ENCODE measurements around the gene ITGAX.
"Not testable (repeated sequence)": the region's sequence is repeated elsewhere in the genome, so short reads cannot be mapped to it uniquely, and the experiment has no call there.

ITGAX gene

DNA sequence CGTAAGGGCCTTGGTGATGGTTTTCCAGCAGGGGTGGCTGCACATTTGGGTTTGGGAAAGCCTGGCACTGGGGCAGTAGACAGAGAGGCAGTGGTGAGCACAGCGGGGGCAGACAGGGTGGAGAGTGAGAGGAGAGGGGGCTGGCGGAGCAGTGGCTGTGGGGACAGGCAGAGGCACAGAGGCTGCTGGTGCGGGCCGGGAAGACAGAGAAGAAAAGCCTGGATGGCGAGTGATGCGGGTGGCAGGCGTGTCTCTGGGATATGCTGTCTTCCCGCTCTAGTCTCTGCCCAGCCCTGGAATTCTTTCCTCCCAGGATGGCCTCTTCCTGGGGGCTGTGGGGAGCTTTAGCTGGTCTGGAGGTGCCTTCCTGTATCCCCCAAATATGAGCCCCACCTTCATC, 55.1 kb downstream of the ITGAX start:
- no peak for DNase-seq (ENCODE audit: low read depth)

DNA sequence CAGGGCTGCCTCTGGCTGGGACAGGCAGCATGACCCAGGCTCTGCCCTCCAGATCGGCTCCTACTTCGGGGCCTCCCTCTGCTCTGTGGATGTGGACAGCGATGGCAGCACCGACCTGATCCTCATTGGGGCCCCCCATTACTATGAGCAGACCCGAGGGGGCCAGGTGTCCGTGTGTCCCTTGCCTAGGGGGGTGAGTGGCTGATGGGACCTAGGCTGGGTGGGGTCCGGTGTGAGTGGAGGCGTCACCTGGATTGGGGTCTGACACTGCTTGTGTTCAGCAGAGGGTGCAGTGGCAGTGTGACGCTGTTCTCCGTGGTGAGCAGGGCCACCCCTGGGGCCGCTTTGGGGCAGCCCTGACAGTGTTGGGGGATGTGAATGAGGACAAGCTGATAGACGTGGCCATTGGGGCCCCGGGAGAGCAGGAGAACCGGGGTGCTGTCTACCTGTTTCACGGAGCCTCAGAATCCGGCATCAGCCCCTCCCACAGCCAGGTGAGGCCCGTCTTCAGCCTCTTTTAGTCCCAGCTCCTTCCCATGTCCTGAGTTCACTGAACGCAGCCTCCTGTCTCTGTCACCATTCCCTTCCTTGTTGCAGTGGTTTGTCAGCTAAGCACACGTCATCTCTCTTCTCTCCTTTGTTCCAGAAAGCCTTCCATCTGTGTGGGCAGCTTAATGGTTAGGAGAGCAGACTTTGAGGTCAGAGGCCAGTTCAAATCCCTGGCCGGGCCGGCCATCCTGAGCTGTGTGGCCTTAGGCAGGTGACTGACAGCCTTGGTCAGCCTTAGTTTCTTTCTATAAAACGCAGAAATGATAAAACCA, 56.3 kb downstream of the ITGAX start:
- DNase-seq (ENCODE audit: low read depth): no peak

DNA sequence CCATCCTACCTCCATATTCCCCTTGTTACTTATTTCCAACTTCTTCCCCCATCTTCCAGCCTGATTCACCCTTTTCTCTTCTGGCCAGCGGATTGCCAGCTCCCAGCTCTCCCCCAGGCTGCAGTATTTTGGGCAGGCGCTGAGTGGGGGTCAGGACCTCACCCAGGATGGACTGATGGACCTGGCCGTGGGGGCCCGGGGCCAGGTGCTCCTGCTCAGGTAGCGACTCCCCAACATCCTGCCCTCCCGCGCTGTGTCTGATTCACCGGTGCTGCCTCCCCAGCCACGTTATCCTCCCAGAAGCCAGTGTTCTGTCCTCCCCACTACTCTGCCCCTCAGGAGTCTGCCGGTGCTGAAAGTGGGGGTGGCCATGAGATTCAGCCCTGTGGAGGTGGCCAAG, 57.8 kb downstream of the ITGAX start:
- no peak for DNase-seq (ENCODE audit: low read depth)

DNA sequence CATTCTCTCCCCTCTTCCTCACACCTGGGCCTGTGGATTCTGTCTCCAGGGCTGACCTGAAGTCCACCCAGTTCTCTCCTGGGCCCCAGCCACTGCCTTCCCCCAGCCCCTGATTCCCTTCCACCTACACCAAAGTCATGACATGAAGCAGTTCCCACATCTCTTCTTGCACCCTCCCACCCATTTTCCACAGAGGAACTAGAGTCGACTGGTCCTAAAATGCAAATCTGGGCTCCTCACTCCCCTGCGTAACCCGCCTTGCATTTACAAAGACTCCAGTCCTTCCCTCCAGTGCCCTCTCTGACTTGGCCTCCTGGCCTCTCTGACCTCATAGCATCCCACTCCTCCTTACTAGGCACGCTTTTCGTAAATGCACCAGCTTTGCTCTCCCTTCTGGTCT, 58.4 kb downstream of the ITGAX start:
- no peak for DNase-seq (ENCODE audit: low read depth)

DNA sequence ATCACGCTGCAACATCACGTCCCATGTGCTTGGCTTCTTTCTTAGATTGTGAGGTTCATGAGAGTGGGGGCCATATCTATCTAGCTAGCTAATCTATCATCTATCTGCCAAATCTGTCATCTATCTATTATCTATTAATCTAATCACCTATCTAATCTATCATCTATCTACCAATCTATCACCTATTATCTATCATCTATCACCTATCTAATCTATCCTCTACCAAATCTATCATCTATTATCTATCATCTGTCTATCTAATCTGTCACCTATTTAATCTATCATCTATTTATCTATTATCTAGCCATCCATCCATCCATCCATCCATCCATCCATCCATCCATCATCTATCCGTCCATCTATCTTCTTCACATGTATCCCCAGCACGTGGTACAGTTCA, 59.0 kb downstream of the ITGAX start:
- DNase-seq (ENCODE audit: low read depth): no peak

DNA sequence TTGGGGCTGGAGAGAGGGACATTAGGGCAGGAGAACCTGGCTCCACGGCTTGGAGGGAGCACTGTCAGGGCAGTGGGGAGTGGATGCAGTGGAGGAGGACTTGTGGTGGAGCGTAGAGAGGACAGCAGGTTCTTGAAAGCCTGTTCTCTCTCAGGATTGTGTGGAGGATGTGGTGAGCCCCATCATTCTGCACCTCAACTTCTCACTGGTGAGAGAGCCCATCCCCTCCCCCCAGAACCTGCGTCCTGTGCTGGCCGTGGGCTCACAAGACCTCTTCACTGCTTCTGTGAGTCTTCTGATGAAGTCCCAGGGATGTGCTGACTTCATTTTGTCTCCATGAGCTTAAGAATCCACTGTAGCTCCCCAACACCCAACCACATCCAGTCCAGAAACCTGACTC, 59.7 kb downstream of the ITGAX start:
- DNase-seq (ENCODE audit: low read depth): no peak

DNA sequence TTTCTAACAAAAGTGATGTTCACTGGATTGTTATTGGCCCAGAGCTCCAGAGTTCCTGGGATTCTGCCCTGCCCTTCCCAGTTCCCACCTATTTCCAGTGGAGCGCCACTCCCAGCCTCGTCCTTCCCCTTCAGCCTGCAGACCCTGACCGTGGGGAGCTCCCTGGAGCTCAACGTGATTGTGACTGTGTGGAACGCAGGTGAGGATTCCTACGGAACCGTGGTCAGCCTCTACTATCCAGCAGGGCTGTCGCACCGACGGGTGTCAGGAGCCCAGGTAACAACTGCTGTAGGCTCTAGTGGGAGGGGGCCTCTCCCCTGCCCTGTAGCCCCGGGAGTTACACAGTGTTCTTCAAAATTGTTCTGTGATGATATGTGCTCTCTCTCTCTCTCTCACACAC, 61.4 kb downstream of the ITGAX start:
- DNase-seq (ENCODE audit: low read depth): no peak

DNA sequence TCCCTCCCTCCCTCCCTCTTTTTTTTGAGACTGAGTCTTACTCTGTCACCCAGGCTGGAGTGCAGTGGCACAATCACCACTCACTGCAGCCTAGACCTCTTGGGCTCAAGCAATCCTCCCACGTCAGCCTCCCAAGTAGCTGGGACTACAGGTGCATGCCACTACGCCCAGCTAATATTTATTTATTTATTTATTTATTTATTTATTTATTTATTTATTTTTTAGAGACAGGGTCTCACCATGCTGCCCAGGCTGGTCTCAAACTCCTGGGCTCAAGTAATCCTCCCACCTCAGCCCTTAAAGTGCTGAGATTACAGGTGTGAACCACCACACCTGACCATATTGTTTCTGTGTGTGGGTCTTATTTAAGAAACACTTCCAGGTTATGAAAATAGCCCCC, 62.1 kb downstream of the ITGAX start:
- DNase-seq (ENCODE audit: low read depth): not testable (repeated sequence)

DNA sequence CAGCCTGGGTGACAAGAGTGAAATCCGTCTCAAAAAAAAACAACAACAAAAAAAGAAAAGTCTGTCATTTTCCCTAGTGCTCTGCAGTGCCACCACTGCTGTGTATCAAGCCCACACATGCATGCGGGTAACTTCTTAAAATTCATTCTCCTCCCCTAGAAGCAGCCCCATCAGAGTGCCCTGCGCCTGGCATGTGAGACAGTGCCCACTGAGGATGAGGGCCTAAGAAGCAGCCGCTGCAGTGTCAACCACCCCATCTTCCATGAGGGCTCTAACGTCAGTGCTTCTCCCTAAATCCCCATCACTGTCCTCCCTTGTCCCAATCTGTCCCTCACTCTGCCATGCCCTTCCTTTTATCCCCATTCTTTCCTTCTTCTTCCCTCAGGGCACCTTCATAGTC, 62.9 kb downstream of the ITGAX start:
- DNase-seq (ENCODE audit: low read depth): no peak

DNA sequence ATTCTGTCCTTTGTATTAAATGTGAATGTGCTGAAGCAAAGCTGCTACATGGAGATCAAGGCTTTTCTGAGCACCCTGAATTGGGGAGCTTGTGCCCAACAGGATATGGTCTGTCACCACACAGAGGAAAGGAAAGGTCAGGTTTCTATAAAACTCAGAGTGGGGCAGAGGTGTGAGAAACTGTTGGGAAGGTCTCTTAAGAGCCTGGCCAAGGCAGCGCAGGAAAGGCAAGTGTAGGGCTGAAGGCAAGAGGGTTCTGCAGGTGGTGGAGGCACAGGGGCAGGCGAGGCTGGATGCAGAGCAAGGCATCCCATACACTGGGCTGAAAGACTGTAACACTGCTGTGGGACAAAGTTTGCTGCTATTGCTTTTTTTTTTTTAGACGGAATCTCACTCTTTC, 65.1 kb downstream of the ITGAX start:
- no peak for DNase-seq (ENCODE audit: low read depth)

DNA sequence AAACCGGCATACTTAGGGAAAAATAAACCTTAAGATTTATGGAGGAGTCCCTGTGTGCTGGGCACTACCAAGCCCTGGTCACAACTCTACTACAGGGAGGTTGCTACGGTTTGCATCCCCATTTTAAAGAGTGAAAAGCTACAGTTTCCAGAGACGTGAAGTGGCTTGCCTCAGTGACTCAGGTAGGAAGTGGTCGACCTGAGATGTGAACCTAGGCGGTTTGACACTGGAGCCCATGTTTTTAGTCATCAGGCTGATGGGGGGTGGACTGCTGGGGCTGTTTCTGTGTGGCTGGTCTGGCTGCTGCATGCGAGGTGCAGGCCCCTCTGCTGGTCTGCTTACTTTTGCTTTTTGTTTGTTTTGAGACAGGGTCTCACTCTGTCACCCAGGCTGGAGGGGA, 66.6 kb downstream of the ITGAX start:
- no peak for DNase-seq (ENCODE audit: low read depth)

DNA sequence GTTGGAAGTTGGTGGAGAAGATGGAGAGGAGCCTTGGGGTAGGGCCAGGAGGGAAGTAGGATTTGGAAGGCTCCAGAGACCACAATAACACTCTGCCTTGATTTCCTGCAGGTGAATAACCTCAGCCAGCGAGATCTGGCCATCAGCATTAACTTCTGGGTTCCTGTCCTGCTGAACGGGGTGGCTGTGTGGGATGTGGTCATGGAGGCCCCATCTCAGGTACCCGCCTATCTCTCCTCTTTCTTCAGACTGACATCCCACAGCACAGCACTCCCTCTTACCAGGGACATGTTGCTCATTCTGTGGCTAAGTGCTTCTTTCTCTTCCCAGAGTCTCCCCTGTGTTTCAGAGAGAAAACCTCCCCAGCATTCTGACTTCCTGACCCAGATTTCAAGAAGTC, 68.3 kb downstream of the ITGAX start:
- no peak for DNase-seq (ENCODE audit: low read depth)

DNA sequence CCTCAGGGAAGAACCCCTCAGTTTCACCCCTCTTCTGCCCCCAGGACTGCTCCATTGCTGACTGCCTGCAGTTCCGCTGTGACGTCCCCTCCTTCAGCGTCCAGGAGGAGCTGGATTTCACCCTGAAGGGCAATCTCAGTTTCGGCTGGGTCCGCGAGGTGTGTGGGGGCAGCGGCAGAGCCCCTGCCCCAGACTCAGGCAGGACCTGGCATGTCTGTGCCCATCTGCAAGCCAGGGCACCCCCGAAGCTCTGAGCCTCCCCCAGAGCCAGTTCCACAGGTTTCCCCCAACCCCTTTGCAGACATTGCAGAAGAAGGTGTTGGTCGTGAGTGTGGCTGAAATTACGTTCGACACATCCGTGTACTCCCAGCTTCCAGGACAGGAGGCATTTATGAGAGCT, 68.8 kb downstream of the ITGAX start:
- DNase-seq (ENCODE audit: low read depth): no peak

DNA sequence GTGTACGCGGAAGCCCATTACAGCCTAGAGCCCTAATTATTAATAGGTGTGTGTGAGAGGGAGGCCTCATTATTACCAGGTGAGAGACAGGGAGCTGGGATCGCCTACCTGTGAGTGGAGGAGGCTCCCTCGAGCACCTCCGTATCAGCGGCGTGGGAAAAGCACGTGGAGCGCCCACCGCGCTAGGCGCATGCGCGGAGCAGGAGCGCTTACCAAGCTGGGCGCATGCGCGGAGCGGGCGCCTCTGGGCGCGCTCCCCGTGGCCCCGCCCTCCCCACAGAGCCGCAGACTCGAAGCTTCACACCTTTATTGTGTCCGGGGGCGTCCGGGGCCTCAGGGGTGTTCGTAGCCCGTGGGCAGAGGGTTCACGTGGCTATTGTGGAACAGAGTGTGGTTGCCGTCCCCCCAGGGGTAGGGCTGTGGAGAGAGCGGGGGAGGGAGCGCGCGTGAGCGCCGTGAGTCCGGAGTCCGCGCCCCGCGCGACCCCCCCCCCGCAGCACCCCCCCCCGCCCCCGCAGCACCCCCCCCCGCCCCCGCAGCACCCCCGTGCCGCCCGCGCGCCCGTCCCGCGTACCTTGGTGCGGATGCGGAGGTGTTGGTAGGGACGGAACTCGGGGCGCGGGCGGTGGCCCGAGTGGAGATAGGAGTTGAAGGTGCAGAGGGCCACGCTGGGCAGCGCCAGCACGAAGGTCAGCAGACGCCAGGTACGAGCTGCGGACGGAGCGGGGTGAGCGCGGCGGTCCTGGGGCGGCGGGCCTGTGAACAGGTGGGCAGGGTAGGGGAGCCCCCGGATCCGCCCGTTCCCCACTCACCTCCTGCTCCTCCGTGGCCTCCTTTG, 72.7 kb downstream of the ITGAX start:
- no peak for DNase-seq (ENCODE audit: low read depth)

DNA sequence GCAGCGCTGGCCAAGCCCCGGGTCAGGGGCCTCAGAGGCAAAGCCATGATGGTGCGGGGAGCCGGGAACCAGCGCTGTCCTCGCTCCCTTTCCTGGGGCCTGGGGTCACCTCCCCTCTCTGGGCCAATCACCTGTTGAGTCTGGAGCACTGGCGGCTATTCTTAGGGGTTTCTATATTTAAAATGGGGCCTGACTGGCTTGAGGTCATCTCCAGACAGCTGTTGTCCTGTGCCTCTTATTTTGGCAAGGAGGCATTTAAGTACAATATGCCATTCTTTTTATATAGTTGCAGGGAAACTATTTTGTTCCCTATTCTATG, 73.3 kb downstream of the ITGAX start, which contains the start of gene COX6A2:
Gene COX6A2, minus strand, starts transcription at position 82 of the 319 bp plus-strand sequence. Its CDS starts 35 bp downstream, at position 47.
- no peak for DNase-seq (ENCODE audit: low read depth)

DNA sequence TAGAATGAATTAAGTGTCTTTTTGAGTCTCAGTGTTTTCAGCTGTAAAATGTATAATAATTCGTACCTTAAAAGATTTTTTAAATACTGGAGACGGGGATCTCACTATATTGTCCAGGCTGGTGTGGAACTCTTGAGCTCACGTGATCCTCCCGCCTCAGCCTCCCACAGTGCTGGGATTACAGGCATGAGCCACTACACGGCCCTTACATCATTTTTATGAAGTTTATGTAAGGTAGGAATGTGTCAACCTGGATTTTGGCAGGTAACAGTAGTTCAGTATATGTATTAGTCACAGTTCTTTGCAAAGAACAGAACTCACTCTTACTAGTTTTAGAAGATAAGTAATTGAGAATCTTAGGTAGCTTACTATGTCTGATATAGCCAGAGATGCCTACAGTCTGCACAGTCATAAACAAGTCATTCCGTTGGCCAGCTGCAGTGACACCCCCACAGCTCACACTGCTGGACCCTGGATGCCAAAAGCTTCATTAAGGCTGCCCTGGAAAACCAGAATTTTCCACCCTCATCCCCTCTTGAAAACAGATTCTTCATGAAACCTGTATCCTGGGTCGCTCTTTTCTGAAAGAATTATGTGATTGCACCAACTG, 73.8 kb downstream of the ITGAX start:
- no peak for DNase-seq (ENCODE audit: low read depth)

DNA sequence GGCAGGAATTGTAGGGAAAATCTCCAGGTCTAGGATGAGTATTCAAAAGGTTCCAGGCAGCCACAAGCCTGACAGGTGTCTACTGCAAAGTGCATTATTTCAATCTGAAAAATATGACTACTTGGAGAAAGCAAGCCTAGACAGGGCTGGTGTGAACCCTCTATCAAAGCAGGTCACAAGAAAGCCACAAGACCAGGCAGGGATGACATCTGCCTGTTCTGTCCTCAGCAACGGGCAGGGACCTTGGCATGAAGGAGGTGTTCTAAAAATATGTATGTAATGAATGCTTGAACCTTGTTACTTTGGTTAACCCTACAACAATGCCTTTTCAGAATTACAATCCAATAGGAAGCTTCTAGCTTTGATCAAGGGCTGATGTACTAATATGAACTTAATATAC, 74.3 kb downstream of the ITGAX start:
- DNase-seq (ENCODE audit: low read depth): no peak

DNA sequence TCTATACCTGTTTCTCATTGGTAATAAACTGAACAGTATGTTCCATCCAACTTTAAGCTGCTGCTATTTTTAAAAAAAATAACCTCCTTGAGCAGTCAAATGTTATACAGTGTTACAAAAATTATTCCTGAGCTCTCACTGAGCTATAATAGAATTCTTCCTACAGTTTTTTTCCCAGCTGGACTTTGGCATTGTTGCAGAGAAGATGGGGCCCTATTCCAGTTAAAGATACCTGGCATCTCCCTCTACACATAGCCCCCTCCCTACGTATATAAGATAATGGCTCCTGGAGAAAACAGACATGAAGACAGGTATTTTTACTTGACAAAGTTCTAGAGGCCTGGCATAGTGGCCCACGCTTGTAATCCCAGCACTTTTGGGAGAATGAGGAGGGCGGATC, 74.8 kb downstream of the ITGAX start:
- DNase-seq (ENCODE audit: low read depth): no peak

DNA sequence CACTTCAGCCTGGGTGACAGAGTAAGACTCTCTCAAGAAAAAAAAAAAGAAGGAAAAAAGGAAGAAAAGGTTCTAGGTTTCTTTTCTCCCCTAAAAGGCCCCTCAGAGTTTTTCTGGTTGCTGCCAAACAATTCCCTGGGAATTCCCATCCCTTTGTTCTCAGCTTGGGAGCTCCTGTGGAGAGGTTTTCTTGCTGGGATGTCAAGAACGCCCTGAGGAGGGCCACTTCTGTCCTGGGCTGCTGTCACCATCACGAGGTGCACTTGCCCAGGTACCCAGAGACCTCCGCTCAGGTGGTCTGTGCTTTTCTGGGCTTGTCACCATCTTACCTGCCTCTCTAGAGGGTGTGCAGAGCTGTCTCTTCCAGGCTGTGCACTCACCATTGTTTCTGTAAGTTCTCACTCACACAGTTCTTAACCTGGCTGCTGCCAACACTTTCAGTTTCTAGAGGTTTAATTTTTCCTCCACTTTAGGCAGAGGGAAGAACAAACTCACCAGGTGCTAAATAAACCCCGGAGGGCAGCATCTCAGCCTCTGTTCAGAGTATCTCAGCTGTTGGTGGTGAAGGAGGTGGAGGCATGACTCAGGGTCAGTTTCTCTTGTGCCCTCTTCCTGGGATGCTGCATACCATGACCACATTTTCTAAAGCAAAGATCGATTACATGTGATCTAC, 75.5 kb downstream of the ITGAX start:
- no peak for DNase-seq (ENCODE audit: low read depth)
